ENCODE results near the gene PTGS1.
"Not testable (repeated sequence)": the region's sequence is repeated elsewhere in the genome, so short reads cannot be mapped to it uniquely, and the experiment has no call there.

PTGS1 gene

DNA sequence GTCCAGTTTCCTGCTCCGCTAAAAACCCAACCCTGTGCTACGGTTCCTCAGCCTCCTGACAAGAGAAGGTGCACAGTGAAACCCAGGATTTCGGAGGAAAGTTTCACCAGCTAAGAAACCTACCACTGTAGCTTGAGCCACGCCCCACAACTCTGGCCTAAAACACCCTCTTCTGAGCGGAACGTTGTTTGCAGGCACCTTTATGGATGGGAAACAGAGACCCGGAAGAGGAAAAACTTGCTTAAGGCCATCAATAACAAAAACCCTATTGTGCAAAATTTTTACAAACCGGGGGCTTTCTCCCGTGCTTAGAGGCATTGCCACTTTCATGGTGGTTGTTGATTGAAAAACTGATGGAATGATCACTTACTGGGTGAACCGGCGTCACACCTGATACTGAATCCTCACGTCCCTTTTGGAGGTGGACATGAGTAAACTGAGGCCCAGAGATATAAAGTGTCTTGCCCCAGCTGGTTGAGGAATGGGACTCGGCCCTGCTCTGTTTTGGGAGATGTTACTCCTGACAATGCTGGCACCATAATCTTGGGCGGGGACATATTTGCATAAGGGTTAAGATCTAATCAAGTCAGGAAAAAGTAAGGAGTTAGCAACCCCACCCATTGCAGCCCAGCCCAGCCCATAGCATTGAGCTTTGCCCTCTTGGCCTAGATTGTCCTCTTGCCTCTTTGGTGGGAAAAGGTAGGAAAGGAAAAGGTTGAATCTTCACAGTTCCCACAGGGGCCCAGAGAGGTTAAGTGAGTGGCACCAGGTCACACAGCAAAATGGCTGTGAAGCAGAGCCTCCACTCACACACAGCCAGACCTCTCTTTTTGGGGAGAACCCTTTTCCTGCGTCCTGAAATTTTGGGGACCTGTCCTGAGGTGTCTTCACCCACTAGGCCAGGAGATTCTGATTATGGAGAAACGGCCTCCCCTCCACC is 23.2 kb upstream of the PTGS1 start:
- no peak for DNase-seq (ENCODE audit: low read depth)

GRCh38 chr9:122348288-122348777 is 22.5 kb upstream of the PTGS1 start:
- DNase-seq (ENCODE audit: low read depth) = no peak

GRCh38 chr9:122348791-122349190 is 22.0 kb upstream of the PTGS1 start:
- no peak for DNase-seq (ENCODE audit: low read depth)

GRCh38 chr9:122349201-122349600 is 21.6 kb upstream of the PTGS1 start:
- no peak for DNase-seq (ENCODE audit: low read depth)

GRCh38 chr9:122350577-122351355 is 20.1 kb upstream of the PTGS1 start:
- DNase-seq (ENCODE audit: low read depth) = peak; percentile 63

DNA sequence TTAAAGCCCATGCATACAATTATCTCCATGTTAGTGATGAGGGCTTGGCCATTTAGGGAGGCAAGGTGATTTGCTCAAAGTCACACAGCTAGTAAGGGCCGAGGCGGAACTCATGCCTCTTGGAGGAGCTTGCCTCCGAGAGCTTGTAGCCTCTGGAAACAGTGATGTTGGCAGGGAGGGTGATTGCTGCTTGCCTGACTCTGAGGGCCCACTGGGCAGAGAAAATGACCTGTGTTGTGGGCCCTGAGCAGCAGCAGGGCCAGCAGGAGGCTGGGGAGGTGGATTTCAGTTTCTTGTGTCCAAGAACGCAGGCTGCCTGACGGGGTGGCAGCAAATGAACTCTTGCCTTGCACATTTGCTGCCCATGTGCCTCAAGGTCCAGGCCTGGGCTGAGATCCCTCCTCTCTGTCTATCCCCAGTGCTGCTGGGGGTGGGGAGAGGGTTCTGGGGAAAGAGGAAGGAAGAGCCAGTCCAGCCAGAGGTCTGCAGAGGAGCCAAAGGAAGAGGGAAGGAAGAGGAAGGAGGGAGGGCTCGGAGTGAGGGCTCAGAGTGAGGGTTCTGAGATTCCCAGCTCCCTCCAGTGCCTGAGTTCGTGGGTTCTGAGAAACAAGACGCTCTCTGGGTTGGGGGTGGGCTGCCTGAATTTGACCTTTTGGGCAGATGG is 16.2 kb upstream of the PTGS1 start:
- no peak for DNase-seq (ENCODE audit: low read depth)

DNA sequence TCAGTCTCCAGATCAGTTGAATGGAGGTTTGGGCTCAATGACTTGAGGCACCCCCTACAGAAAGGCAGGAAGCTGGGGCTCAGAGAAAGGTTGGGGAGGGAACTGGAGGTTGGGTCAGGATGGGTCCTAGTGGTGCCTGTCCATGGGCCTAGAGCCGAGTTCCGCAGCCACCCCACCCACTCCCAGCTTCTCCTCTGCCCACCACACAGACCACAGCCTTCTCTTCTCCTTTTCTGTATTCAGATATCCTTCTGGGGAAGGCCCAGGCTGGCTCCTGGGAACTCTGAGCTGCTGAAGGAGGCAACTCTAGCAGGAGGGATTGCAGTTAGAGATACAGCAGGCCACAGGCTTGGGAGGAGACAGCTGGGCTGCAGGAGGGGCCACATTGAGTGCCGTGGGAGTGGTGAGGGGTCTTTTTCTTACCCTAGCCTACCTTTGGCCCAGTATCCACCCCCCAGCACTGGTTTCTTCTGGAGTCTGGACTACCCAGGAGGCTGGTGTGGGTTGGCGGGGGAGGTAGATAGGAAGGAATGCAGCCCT is 15.4 kb upstream of the PTGS1 start:
- no peak for DNase-seq (ENCODE audit: low read depth)

- no peak for DNase-seq (ENCODE audit: low read depth)
Observed at GRCh38 chr9:122356627-122357026, 14.2 kb upstream of the PTGS1 start.

- DNase-seq (ENCODE audit: low read depth) = no peak
Observed at GRCh38 chr9:122360891-122361290, 9.9 kb upstream of the PTGS1 start.

GRCh38 chr9:122363131-122363530 is 7.7 kb upstream of the PTGS1 start:
- not testable (repeated sequence) for DNase-seq (ENCODE audit: low read depth)

GRCh38 chr9:122364117-122364782 is 6.6 kb upstream of the PTGS1 start:
- DNase-seq (ENCODE audit: low read depth) = no peak

DNA sequence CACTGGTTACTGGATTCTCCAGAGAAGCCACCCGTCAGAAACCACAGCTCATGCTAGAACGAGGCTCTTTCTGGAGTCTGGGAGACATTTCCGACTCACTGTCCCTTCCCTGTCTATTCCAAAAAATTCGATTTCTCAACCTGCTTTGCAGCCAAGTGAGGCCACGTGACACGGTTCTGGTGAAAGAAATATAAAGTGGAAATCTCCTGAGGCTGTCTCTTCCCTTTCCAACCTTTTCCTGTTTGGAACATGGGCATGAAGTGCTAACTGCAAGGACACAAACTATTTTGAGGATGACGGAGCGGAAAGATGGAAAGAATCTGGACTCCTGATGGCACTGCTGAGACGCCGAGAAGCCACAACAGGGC is 6.1 kb upstream of the PTGS1 start:
- no peak for DNase-seq (ENCODE audit: low read depth)

- DNase-seq (ENCODE audit: low read depth) = no peak
Observed at GRCh38 chr9:122366074-122366660, 4.7 kb upstream of the PTGS1 start.

- no peak for DNase-seq (ENCODE audit: low read depth)
Observed at GRCh38 chr9:122367065-122367464, 3.8 kb upstream of the PTGS1 start.

DNA sequence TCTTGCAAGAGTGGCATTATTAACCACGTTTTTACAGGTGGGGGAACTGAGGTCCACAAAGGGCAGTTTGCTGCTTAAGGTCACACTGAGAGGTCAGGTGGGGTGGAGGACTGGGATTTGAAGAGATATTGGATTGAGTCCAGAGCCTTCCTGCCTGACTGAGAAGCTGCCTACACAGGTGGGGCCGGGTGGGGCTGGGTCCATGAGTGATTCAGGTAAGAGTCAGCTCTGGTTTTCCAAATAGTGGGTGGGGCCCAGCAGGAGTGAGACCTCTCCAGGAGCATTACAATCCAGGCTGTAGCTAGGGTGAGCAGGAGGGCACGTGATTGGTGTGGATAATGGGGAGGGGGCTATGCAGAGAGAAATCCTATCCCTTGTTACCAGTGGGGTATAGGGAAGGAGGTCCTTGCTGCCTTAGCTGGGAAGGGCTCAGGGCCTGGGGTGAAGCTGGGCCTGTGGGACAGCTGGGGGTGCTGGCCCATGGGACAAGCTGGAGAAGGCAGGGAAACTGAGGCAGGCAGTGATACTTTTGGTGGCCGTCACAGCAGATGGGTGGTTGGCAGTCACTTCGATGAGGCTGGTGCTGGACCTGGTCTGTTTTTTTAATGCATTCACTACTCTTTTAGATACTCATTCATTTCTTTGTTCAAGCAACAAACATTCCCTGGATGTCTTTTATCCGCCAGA is 2.9 kb upstream of the PTGS1 start:
- DNase-seq (ENCODE audit: low read depth) = no peak

- DNase-seq (ENCODE audit: low read depth) = no peak
Observed at GRCh38 chr9:122368642-122369041, 2.2 kb upstream of the PTGS1 start.

DNA sequence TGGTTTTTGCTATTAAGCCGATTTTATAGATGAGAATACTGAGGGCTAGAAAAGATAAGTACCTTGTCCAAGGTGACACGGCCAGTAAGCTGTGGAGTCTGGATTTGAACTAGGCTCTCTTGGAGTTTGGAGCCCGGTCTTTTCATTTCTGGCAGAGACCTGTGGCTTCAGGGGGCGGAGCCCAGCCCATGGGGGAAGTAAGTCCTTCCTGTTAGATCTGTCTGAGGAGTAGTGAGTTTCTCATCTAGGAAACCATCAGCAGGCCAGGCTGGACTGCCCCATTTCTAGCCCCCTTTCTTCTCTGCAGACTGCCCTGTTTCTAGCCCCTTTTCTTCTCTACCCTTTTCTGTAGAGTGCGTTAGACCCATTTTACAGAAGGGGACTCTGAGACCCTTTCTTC is 521 bp upstream of the PTGS1 start:
- no peak for DNase-seq (ENCODE audit: low read depth)

DNA sequence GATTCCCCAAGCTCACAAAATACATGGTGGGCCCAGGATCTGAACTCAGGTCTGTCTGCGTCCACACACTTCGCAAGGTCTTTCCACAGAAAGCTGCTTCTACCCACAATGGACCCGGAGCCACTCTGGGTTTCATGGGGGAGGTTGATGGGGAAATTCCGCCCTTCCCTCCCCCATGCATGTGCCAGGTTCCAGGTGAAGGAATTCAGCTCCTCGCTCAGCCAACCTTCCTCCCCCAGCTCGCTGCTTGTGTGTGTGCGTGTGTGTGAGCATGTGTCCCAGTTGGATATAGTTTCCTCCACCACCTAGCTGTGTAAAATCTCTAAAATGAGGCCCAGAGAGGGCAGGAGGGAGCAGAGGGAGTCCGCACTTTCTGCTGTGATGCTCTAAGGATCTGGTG is 1.0 kb downstream of the PTGS1 start:
- no peak for DNase-seq (ENCODE audit: low read depth)

- DNase-seq (ENCODE audit: low read depth) = no peak
Observed at GRCh38 chr9:122372856-122373845, 2.3 kb downstream of the PTGS1 start.
